Naive B cell (primary cell): ENCODE results near the gene THRB. TPM values are rescaled to one million over a fixed set of nuclear protein-coding genes. Genes with fewer than 3 reads are reported as not detected.
A peak's percentile ranks its signal among the peaks of the same experiment; 100 is the strongest.

Experiments used
- ATAC-seq, 2 donors: fragments of 150-1000 bp; cut with Tn5 transposase; 2 replicates each; pipeline ENCODE4 v1.10.0; 2021; ENCODE audit warnings: low read depth in 2 of 2, mild to moderate bottlenecking in 2 of 2, moderate library complexity in 2 of 2
- DNase-seq: peaks from one replicate; pipeline ENCODE4 v3.0.0; 2022
- H3K27ac Mint-ChIP-seq, 6 donors: one replicate each; pipeline ENCODE4 v1.8.0; 2020 to 2022; ENCODE audit warnings: mild to moderate bottlenecking in 6 of 6, mixed read lengths in 6 of 6, moderate library complexity in 5 of 6, inconsistent platforms in 2 of 6
- H3K27me3 Mint-ChIP-seq, 3 donors: one replicate each; pipeline ENCODE4 v1.8.0; 2021 to 2022; ENCODE audit warnings: mixed read lengths in 3 of 3, mild to moderate bottlenecking in 1 of 3
- H3K36me3 Mint-ChIP-seq, 2 donors: one replicate each; pipeline ENCODE4 v1.8.0; 2020 to 2022; ENCODE audit warnings: mixed read lengths in 2 of 2, inconsistent platforms in 1 of 2, mild to moderate bottlenecking in 1 of 2
- H3K4me1 Mint-ChIP-seq, 3 donors: one replicate each; pipeline ENCODE4 v1.8.0; 2020 to 2022; ENCODE audit warnings: mixed read lengths in 3 of 3, inconsistent platforms in 1 of 3, mild to moderate bottlenecking in 1 of 3, moderate library complexity in 1 of 3
- H3K4me3 Mint-ChIP-seq, 8 donors: one replicate each; pipeline ENCODE4 v1.8.0; 2020 to 2022; ENCODE audit warnings: mild to moderate bottlenecking in 8 of 8, mixed read lengths in 8 of 8, moderate library complexity in 8 of 8, inconsistent platforms in 2 of 8
- H3K9me3 Mint-ChIP-seq, 7 donors: one replicate each; pipeline ENCODE4 v1.8.0; 2020 to 2022; ENCODE audit warnings: mixed read lengths in 7 of 7, mild to moderate bottlenecking in 5 of 7, inconsistent platforms in 2 of 7, moderate library complexity in 1 of 7
- polyA plus RNA-seq, 6 donors: library from polyadenylated mRNA; unstranded; fragments of 300-500 nt; fragmentation: Illumina TruSeq; gene quantifications; one replicate each; pipeline ENCODE4 v1.2.3, GENCODE V29; 2021; ENCODE audit warnings: low read depth in 6 of 6

THRB gene
- polyA plus RNA-seq, 6 donors from 2014 or later, result 0.38 to 5.1 (median 1.8) TPM

DNA sequence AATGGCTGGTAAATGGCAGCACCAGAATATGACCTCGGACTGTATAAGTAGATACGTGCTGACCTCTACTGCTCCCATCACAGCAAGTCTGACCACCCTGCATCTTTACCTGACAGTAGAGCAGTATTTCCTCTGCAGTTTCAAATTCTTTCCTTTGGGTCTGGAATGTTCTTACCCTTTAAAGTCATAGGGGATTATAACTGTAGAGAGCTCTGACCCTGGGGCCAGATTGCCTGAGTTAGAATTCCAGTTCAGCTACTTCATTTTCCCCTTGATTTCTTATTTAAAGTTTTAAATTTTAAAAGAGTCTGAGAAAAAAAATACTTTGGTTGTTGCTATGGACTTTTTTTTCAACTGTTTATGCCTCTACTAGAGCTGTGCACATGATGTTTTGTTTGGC lies 311.9 kb downstream of the THRB start:
- Mint-ChIP-seq H3K27me3 (no peaks in the 10 kb centered on the region), H3K9me3 (no peaks in the 10 kb centered on the region), H3K27ac (no peak overlapping the region), H3K4me3 (no peak overlapping the region), H3K4me1 (peaks cover 0 to 8% (median 6%) of the 10 kb centered on the region in 3 donors), H3K36me3 (no peaks in the 10 kb centered on the region)
- DNase-seq (no peak), ATAC-seq (no peak)

DNA sequence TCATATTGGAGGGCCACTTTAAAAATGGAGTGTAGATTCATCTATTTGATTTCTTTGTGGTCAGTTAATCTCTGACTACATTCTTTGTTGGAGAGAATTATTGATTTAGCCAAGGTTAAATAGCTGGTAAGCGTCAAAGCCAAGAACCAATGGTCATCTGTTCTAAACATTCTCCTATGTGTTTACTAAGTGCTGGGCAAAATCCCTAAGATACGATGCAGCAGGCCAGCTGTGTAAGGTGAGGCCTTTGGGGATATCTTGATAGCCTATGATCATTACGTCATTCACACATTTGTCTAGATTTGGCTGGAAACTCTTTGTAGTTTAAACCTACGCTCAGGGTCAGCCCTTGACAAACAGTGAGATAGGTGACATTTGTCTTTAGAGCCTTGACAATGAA lies 313.4 kb downstream of the THRB start:
- no peak for ATAC-seq
- DNase-seq, result no peak
- H3K27ac Mint-ChIP-seq, result no peak overlapping the region
- H3K4me1 Mint-ChIP-seq, result peaks cover 0 to 8% (median 6%) of the 10 kb centered on the region in 3 donors
- H3K9me3 Mint-ChIP-seq, result no peaks in the 10 kb centered on the region
- no peak overlapping the region for H3K4me3 Mint-ChIP-seq
- no peaks in the 10 kb centered on the region for H3K27me3 Mint-ChIP-seq
- no peaks in the 10 kb centered on the region for H3K36me3 Mint-ChIP-seq

- Mint-ChIP-seq H3K9me3 (no peaks in the 10 kb centered on the region), H3K4me1 (peaks cover 0 to 5% (median under 1%) of the 10 kb centered on the region in 3 donors), H3K27me3 (no peaks in the 10 kb centered on the region), H3K36me3 (no peaks in the 10 kb centered on the region), H3K4me3 (no peak overlapping the region), H3K27ac (no peak overlapping the region)
- DNase-seq (no peak), ATAC-seq (no peak)
Observed at GRCh38 chr3:24180616-24181015, 314.0 kb downstream of the THRB start.

- H3K9me3 Mint-ChIP-seq, result no peaks in the 10 kb centered on the region
- no peak for ATAC-seq
- no peaks in the 10 kb centered on the region for H3K4me1 Mint-ChIP-seq
- no peak for DNase-seq
- no peaks in the 10 kb centered on the region for H3K27me3 Mint-ChIP-seq
- no peaks in the 10 kb centered on the region for H3K36me3 Mint-ChIP-seq
- H3K27ac Mint-ChIP-seq, result no peak overlapping the region
- no peak overlapping the region for H3K4me3 Mint-ChIP-seq
Observed at GRCh38 chr3:24177201-24177600, 317.4 kb downstream of the THRB start.

- H3K4me1 Mint-ChIP-seq, result no peaks in the 10 kb centered on the region
- H3K4me3 Mint-ChIP-seq, result no peak overlapping the region
- no peak for DNase-seq
- no peaks in the 10 kb centered on the region for H3K9me3 Mint-ChIP-seq
- H3K27me3 Mint-ChIP-seq, result no peaks in the 10 kb centered on the region
- no peak for ATAC-seq
- peaks cover 0 to 4% of the 10 kb centered on the region in 2 donors for H3K36me3 Mint-ChIP-seq
- no peak overlapping the region for H3K27ac Mint-ChIP-seq
Observed at GRCh38 chr3:24174614-24175013, 320.0 kb downstream of the THRB start.

DNA sequence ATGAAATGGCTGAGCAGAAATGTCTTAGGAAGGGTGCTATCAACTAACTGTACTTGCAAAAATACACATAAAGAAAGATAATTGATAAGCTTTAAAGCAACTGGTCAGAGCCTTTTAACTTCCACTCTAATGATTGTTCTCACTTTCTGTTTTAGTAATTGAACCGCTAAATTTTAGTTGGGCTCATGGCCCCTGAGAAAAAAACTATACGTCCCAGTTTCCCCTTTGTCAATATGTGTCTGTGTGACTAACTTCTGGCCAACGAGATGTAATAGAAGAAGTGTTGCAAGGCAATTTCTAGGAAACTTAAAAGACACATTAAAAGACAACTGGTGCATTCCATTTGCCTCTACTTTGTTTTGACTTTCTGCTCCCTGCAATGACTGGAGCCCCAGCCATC lies 325.7 kb downstream of the THRB start:
- no peaks in the 10 kb centered on the region for H3K4me1 Mint-ChIP-seq
- H3K36me3 Mint-ChIP-seq, result peaks cover 0 to 4% of the 10 kb centered on the region in 2 donors
- no peak for DNase-seq
- no peak overlapping the region for H3K4me3 Mint-ChIP-seq
- no peak overlapping the region for H3K27ac Mint-ChIP-seq
- H3K9me3 Mint-ChIP-seq, result no peaks in the 10 kb centered on the region
- no peaks in the 10 kb centered on the region for H3K27me3 Mint-ChIP-seq
- ATAC-seq, result no peak

DNA sequence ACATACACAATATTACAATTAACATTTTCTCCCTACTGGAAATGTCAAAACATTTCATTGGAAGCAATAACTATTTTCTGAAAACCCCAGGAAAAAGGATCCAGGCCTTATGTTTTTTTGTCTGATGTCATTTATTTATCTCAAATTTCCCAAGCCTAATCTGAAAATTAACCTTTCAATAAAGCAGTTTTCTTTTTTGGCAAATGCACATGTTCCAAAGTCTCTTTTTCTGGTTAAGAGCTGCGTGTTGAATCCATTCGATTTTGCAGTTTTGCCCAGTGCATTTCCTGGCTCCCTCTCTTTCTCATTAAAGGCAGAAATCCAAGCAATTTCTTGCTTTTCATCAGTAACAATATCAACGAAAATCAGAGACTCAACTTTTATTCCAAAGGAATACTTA lies 327.2 kb downstream of the THRB start:
- H3K4me3 Mint-ChIP-seq, result no peak overlapping the region
- no peak for DNase-seq
- ATAC-seq, result no peak
- peaks cover 0 to 4% of the 10 kb centered on the region in 2 donors for H3K36me3 Mint-ChIP-seq
- H3K27me3 Mint-ChIP-seq, result no peaks in the 10 kb centered on the region
- no peak overlapping the region for H3K27ac Mint-ChIP-seq
- no peaks in the 10 kb centered on the region for H3K4me1 Mint-ChIP-seq
- H3K9me3 Mint-ChIP-seq, result no peaks in the 10 kb centered on the region

DNA sequence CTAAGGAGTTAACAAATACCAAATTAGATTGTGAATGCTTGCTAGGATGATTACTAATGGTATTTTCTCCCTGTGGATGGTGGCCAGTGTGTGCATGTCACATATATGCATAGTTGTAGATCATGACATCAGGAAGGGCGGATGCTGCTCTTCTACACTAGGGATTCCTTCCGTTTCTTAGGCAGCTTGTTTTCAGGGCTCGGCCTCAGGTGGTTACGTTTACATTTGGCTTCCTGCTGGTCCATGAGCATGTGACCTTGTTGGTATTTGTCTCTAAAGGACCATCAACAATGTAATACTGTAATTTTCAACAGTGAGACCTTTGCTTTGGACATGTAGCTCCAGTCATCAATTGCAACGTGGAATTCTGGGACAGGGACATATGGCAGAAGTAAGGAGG lies 328.1 kb downstream of the THRB start:
- Mint-ChIP-seq H3K36me3 (peaks cover 0 to 4% of the 10 kb centered on the region in 2 donors), H3K27me3 (no peaks in the 10 kb centered on the region)
- ATAC-seq, result no peak

DNA sequence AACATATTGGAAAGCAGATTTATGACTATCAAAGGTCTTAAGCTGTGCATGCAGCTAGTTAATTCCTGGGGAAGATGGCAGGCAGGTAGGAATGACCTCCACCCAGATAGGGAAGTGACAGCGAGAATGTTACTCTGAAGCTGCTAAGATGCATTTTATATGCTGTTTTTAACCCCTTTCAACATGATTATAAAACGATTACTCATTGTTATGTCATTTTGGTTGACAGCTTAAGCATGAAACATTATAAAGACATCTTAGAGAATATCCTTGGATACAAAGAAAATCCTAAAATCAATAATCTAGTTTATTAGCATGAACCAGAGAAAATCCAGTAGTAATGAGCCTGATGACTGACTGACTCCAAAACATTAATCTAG lies 329.1 kb downstream of the THRB start:
- DNase-seq, result no peak
- Mint-ChIP-seq H3K36me3 (no peaks in the 10 kb centered on the region), H3K9me3 (no peaks in the 10 kb centered on the region), H3K27ac (no peak overlapping the region), H3K4me1 (peaks cover 0 to 4% (median 0%) of the 10 kb centered on the region in 3 donors), H3K4me3 (no peak overlapping the region), H3K27me3 (peaks cover 0 to under 1% (median 0%) of the 10 kb centered on the region in 3 donors)
- no peak for ATAC-seq

More for the DNA sequence above, 328.1 kb downstream of the THRB start:
- Mint-ChIP-seq H3K9me3 (no peaks in the 10 kb centered on the region), H3K4me1 (no peaks in the 10 kb centered on the region), H3K4me3 (no peak overlapping the region), H3K27ac (peak overlapping the region in 1 of 6 donors; percentile 2)
- no peak for DNase-seq

GRCh38 chr3:24164967-24165602 lies 329.6 kb downstream of the THRB start:
- Mint-ChIP-seq H3K9me3 (peaks cover 0 to 2% (median 0%) of the 10 kb centered on the region in 7 donors), H3K27me3 (peaks cover 0 to 6% (median 0%) of the 10 kb centered on the region in 3 donors), H3K4me1 (peaks cover 0 to 4% (median 0%) of the 10 kb centered on the region in 3 donors), H3K36me3 (peaks cover 0 to 4% of the 10 kb centered on the region in 2 donors), H3K4me3 (no peak overlapping the region), H3K27ac (no peak overlapping the region)
- DNase-seq (no peak), ATAC-seq (no peak)

DNA sequence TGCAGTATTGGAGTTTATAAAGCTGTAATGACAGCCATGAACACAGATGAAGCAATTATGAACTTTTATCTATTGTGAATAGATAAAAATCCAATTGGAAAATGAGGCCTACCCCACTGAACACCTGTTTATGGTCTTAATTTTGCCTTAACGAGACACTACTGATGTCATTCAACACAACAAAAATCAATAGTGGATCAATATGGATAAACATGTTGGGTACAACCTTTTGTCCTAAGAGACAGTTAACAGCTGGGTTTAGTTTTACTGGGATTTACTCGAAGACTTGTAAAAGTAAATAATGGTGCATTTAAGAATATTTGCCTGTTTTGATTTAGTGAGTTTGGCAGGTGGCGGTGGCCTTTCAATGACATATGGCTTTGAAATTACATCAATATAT lies 331.7 kb downstream of the THRB start:
- DNase-seq (no peak), ATAC-seq (no peak)
- Mint-ChIP-seq H3K9me3 (peaks cover 0 to 6% (median 0%) of the 10 kb centered on the region in 7 donors), H3K36me3 (peaks cover 0 to 6% of the 10 kb centered on the region in 2 donors), H3K27me3 (peaks cover 0 to 13% (median 0%) of the 10 kb centered on the region in 3 donors), H3K27ac (no peak overlapping the region), H3K4me1 (peaks cover 0 to 4% (median 1%) of the 10 kb centered on the region in 3 donors), H3K4me3 (no peak overlapping the region)

GRCh38 chr3:24161841-24162240 lies 332.8 kb downstream of the THRB start:
- Mint-ChIP-seq H3K4me3 (no peak overlapping the region), H3K4me1 (peaks cover 0 to 4% (median 1%) of the 10 kb centered on the region in 3 donors), H3K9me3 (peaks cover 0 to 6% (median 0%) of the 10 kb centered on the region in 7 donors), H3K36me3 (peaks cover 0 to 6% of the 10 kb centered on the region in 2 donors), H3K27me3 (peaks cover 0 to 13% (median 0%) of the 10 kb centered on the region in 3 donors), H3K27ac (no peak overlapping the region)
- ATAC-seq (no peak), DNase-seq (no peak)

- peak overlapping the region in 2 of 6 donors; percentile 27 to 44 for H3K27ac Mint-ChIP-seq
Observed at GRCh38 chr3:24160424-24161095, 334.1 kb downstream of the THRB start.

More at GRCh38 chr3:24160424-24161095, 334.1 kb downstream of the THRB start:
- Mint-ChIP-seq H3K36me3 (peaks cover 0 to 6% of the 10 kb centered on the region in 2 donors), H3K9me3 (peaks cover 0 to 6% (median 0%) of the 10 kb centered on the region in 7 donors), H3K4me1 (peaks cover 0 to 4% (median 1%) of the 10 kb centered on the region in 3 donors), H3K4me3 (no peak overlapping the region), H3K27me3 (peaks cover 0 to 13% (median 0%) of the 10 kb centered on the region in 3 donors)
- DNase-seq, result no peak
- ATAC-seq, result no peak
